Uterus (tissue), 4 donors: ENCODE measurements around the gene JPH2. TPM values are rescaled to one million over a fixed set of nuclear protein-coding genes. Genes with fewer than 3 reads are reported as not detected.

Experiments
- DNase-seq, 2 donors: peaks; one replicate each; pipeline ENCODE4 v3.0.0-alpha.2; 2019 to 2020
- H3K27ac ChIP-seq, 2 donors: fragments of 200-600 bp; sonication (generic); 1 replicate in 1 of 2; 2 replicates in 1 of 2; pipeline ENCODE4 v1.5.1; 2016 to 2018
- H3K27me3 ChIP-seq, 2 donors: fragments of 200-600 bp; sonication (generic); one replicate each; pipeline ENCODE4 v1.5.1; 2018 to 2019; ENCODE audit warnings: control low read depth in 1 of 2
- H3K36me3 ChIP-seq, 2 donors: fragments of 200-600 bp; sonication (generic); one replicate each; pipeline ENCODE4 v1.5.1; 2019; ENCODE audit warnings: control low read depth in 1 of 2
- H3K4me1 ChIP-seq, 2 donors: fragments of 200-600 bp; sonication (generic); one replicate each; pipeline ENCODE4 v1.5.1; 2018 to 2019; ENCODE audit warnings: control low read depth in 1 of 2
- H3K4me3 ChIP-seq, 2 donors: fragments of 200-600 bp; sonication (generic); 1 replicate in 1 of 2; 2 replicates in 1 of 2; pipeline ENCODE4 v1.5.1; 2018 to 2019; ENCODE audit warnings: mild to moderate bottlenecking in 1 of 2
- H3K9me3 ChIP-seq, 2 donors: fragments of 200-600 bp; sonication (generic); one replicate each; pipeline ENCODE4 v1.5.1; 2019; ENCODE audit warnings: control low read depth in 1 of 2
- POLR2A ChIP-seq, 2 donors: fragments of 450-650 bp; IDR thresholded peaks; one replicate each; pipeline ENCODE4 v1.6.1; 2016; ENCODE audit warnings: antibody characterized with exemption in 2 of 2, mild to moderate bottlenecking in 1 of 2, moderate library complexity in 1 of 2
- intact Hi-C: fragments of 100-400 bp; cut with DNase I; formaldehyde crosslinking; loops from one replicate; pipeline ENCODE4 v1.15.1; 2023; ENCODE audit warnings: low total_unique reads
- total RNA-seq, 4 donors: library from RNA; depleted of rRNA in 3 of 4; stranded (reverse); fragments of >200 nt in 3 of 4; gene quantifications; one replicate each; pipeline versions ENCODE4 v1.1.0 to v1.2.4, GENCODE V29; 2014 to 2023
- TF ChIP-seq, protein P1 (sequence below), 4 experiments: fragments of 200-600 bp in 2 of 4; fragments of 450-650 bp in 2 of 4; sonication (generic) in 2 of 4; IDR thresholded peaks; one replicate each; pipeline ENCODE4 v1.5.1; 2016 to 2019; ENCODE audit warnings: antibody characterized with exemption in 4 of 4, mild to moderate bottlenecking in 2 of 4, moderate library complexity in 1 of 4
- donor health status: DM: yes; HTN: yes; CAD: no.

JPH2 gene
- total RNA-seq, 4 donors from 2014 or later: 17.6 to 133 (median 61.2) TPM

- H3K36me3 ChIP-seq: no peaks in the 10 kb centered on the region
- no peaks in the 10 kb centered on the region for H3K9me3 ChIP-seq
- H3K27me3 ChIP-seq: no peaks in the 10 kb centered on the region
- no peaks in the 10 kb centered on the region for H3K4me1 ChIP-seq
- TF ChIP-seq, protein P1, sequence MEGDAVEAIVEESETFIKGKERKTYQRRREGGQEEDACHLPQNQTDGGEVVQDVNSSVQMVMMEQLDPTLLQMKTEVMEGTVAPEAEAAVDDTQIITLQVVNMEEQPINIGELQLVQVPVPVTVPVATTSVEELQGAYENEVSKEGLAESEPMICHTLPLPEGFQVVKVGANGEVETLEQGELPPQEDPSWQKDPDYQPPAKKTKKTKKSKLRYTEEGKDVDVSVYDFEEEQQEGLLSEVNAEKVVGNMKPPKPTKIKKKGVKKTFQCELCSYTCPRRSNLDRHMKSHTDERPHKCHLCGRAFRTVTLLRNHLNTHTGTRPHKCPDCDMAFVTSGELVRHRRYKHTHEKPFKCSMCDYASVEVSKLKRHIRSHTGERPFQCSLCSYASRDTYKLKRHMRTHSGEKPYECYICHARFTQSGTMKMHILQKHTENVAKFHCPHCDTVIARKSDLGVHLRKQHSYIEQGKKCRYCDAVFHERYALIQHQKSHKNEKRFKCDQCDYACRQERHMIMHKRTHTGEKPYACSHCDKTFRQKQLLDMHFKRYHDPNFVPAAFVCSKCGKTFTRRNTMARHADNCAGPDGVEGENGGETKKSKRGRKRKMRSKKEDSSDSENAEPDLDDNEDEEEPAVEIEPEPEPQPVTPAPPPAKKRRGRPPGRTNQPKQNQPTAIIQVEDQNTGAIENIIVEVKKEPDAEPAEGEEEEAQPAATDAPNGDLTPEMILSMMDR (IDR thresholded peaks at IDR 0.05): no peak
- no peak for TF ChIP-seq POLR2A (IDR thresholded peaks at IDR 0.05)
- intact Hi-C loops: no loop called here
- H3K4me3 ChIP-seq: no peak overlapping the region
- DNase-seq: no peak
- H3K27ac ChIP-seq: no peak overlapping the region
These were observed 120.1 kb downstream of the JPH2 start for GRCh38 chr20:44066645-44067606.

DNA sequence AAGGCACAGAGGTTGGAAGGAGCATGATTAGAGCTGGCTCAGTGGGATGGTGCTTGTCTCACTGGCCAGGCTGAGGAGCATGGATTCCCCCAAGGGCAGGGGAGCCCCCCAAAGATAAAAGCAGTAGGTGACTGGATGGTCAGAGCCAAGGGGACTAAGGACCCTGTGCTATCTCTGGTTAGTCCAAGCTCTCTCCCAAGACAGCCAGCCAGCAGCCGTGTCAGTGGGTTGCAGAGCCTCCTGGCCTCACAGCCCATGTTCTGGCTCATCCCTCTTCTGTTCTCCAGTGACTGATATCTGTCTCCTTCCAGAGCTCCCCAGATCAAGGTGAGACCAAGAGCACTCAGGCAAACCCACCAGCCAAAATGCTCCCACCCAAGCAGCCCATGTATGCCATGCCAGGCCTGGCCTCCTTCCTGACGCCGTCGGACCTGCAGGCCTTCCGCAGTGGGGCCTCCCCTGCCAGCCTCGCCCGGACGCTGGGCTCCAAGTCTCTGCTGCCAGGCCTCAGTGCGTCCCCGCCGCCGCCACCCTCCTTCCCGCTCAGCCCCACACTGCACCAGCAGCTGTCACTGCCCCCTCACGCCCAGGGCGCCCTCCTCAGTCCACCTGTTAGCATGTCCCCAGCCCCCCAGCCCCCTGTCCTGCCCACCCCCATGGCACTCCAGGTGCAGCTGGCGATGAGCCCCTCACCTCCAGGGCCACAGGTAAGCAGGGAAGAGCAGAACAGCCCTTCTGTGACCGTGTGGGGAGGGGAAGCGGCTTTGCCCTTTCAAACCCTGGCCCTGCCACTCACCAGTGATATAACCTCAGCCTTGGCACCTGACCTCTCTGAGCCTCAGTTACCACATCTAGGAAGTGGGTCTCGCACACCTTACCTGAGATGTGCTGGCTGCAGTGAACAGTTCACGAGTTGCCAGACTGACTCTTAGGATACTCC is 121.3 kb downstream of the JPH2 start:
- H3K27me3 ChIP-seq: no peaks in the 10 kb centered on the region
- DNase-seq: no peak
- H3K27ac ChIP-seq: no peak overlapping the region
- no peaks in the 10 kb centered on the region for H3K36me3 ChIP-seq
- intact Hi-C loops: no loop called here
- H3K9me3 ChIP-seq: no peaks in the 10 kb centered on the region
- no peaks in the 10 kb centered on the region for H3K4me1 ChIP-seq
- no peak overlapping the region for H3K4me3 ChIP-seq
- TF ChIP-seq, protein P1 (IDR thresholded peaks at IDR 0.05): no peak
- TF ChIP-seq POLR2A (IDR thresholded peaks at IDR 0.05): no peak

DNA sequence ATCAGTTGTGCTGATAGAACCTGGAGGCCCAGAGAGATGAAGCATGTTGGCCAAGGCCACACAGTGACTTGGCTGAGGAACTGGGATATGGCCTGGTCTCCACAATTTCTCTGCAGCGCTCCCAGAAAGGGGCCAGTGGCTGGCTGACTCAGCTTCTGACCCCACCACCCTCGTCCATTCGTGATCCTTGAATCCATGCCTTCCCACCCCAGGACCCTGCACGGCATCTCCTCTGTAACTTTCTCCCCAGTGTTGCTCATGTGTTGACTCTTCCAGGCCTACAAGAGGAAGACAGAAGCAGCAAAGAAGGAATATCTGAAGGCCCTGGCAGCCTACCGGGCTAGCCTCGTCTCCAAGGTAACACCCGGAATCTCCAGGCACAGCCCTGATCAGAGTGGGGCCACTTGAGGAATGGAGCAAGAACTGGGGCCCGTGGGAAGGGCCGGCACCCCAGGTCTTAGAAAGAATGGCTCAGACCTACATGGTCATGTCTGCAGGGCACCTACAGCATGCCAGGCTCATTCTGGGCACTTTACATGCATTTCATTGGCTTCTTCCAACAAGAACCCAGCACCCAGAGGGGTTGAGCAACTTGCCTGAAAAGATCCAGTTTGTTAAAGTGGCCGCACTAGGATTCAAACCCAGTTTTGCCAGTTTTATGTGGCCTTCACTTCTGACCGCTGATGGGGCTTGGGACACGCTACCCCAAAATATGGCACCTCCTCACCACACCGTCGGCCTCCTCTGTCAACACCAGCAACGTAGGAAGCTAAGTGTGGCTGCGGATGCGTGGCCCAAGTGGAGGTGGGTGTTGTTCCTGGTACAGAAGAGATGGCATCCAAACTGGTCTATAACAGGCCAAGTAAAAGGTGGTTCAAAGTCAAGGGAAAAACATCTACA is 122.2 kb downstream of the JPH2 start:
- H3K27me3 ChIP-seq: no peaks in the 10 kb centered on the region
- H3K4me1 ChIP-seq: no peaks in the 10 kb centered on the region
- no peaks in the 10 kb centered on the region for H3K9me3 ChIP-seq
- intact Hi-C loops: no loop called here
- no peak overlapping the region for H3K4me3 ChIP-seq
- no peaks in the 10 kb centered on the region for H3K36me3 ChIP-seq
- no peak overlapping the region for H3K27ac ChIP-seq
- DNase-seq: no peak
- TF ChIP-seq, protein P1 (IDR thresholded peaks at IDR 0.05): no peak

Other genes starting within 250 kb of the JPH2 start
- 10 to 100 TPM; 33.8 to 76.2 (median 46.0) TPM for gene OSER1, start 23.6 kb upstream of the JPH2 start, total RNA-seq
- gene GDAP1L1, start 60.1 kb upstream of the JPH2 start, total RNA-seq: under 1 TPM in 1 of 4 donors, not detected in 3; 0.41 TPM
- gene FITM2, start 124.0 kb upstream of the JPH2 start, total RNA-seq: 1 to 10 TPM; 1.2 to 9.8 (median 6.7) TPM
- gene R3HDML, start 149.9 kb upstream of the JPH2 start, total RNA-seq: not detected
- gene HNF4A, start 168.5 kb upstream of the JPH2 start, total RNA-seq: under 1 TPM in 2 of 4 donors, not detected in 2; under 0.01 to 0.26 TPM